ENCODE measurements around the gene MIS18A.
"Not testable (repeated sequence)": the region's sequence is repeated elsewhere in the genome, so short reads cannot be mapped to it uniquely, and the experiment has no call there.

The MIS18A gene

GRCh38 chr21:32306021-32306780 is 27.4 kb upstream of the MIS18A start:
- peak in 52 of 58 donors; percentile 15 to 89 (median 66) for DNase-seq

GRCh38 chr21:32304998-32305397 is 26.1 kb upstream of the MIS18A start:
- no peak for DNase-seq

- DNase-seq, result no peak
Observed at GRCh38 chr21:32303385-32303784, 24.5 kb upstream of the MIS18A start.

- DNase-seq, result no peak
Observed at GRCh38 chr21:32302560-32302959, 23.7 kb upstream of the MIS18A start.

- no peak for DNase-seq
Observed at GRCh38 chr21:32301596-32301995, 22.7 kb upstream of the MIS18A start.

- no peak for DNase-seq
Observed at GRCh38 chr21:32300117-32300681, 21.4 kb upstream of the MIS18A start.

GRCh38 chr21:32299695-32300094 is 20.8 kb upstream of the MIS18A start:
- no peak for DNase-seq

GRCh38 chr21:32298658-32299081 is 19.8 kb upstream of the MIS18A start, which contains the start of gene MRAP:
Gene MRAP (plus strand): TSS chr21:32298855. CDS start chr21:32298972, 117 bp downstream.
- no peak for DNase-seq

- no peak for DNase-seq
Observed at GRCh38 chr21:32298148-32298559, 19.3 kb upstream of the MIS18A start.

- no peak for DNase-seq
Observed at GRCh38 chr21:32297449-32297848, 18.6 kb upstream of the MIS18A start.

GRCh38 chr21:32285476-32285875 is 6.6 kb upstream of the MIS18A start:
- DNase-seq, result no peak

GRCh38 chr21:32282992-32283391 is 4.1 kb upstream of the MIS18A start:
- no peak for DNase-seq

- DNase-seq, result no peak
Observed at GRCh38 chr21:32281531-32281930, 2.7 kb upstream of the MIS18A start.

GRCh38 chr21:32279377-32279680 is 480 bp upstream of the MIS18A start:
- peak in 4 of 58 donors; percentile 35 to 58 (median 46) for DNase-seq

GRCh38 chr21:32278103-32278502 is 746 bp downstream of the MIS18A start:
- no peak for DNase-seq

- no peak for DNase-seq
Observed at GRCh38 chr21:32276671-32277070, 2.2 kb downstream of the MIS18A start.

- DNase-seq, result no peak
Observed at GRCh38 chr21:32270748-32271147, 8.1 kb downstream of the MIS18A start.

- not testable (repeated sequence) for DNase-seq
Observed at GRCh38 chr21:32265321-32265720, 13.5 kb downstream of the MIS18A start.

- no peak for DNase-seq
Observed at GRCh38 chr21:32261929-32262328, 16.9 kb downstream of the MIS18A start.

GRCh38 chr21:32260130-32260529 is 18.7 kb downstream of the MIS18A start:
- DNase-seq, result no peak

- DNase-seq, result not testable (repeated sequence)
Observed at GRCh38 chr21:32258786-32259048, 20.1 kb downstream of the MIS18A start.

GRCh38 chr21:32257962-32258785 is 20.7 kb downstream of the MIS18A start:
- peak in 55 of 58 donors; percentile 6 to 86 (median 59) for DNase-seq
